Superior temporal gyrus (tissue), 1 donor: Measurements from ENCODE around the gene LASP1.

Source experiments
- DNase-seq: peaks from one replicate; pipeline ENCODE4 v3.0.0-alpha.2; 2016; ENCODE audit errors: extremely low spot score

LASP1 gene

GRCh38 chr17:38870259-38871165 is 654 bp downstream of the LASP1 start:
- no peak for DNase-seq

- DNase-seq, result no peak
Observed at GRCh38 chr17:38871247-38872015, 1.6 kb downstream of the LASP1 start.

- no peak for DNase-seq
Observed at GRCh38 chr17:38872027-38872511, 2.2 kb downstream of the LASP1 start.

- no peak for DNase-seq
Observed at GRCh38 chr17:38872671-38873385, 3.0 kb downstream of the LASP1 start.

GRCh38 chr17:38873640-38874380 is 4.0 kb downstream of the LASP1 start:
- DNase-seq, result no peak

- DNase-seq, result no peak
Observed at GRCh38 chr17:38874505-38875400, 4.9 kb downstream of the LASP1 start.

- DNase-seq, result no peak
Observed at GRCh38 chr17:38875477-38876075, 5.7 kb downstream of the LASP1 start.

- no peak for DNase-seq
Observed at GRCh38 chr17:38877130-38877851, 7.4 kb downstream of the LASP1 start.

- no peak for DNase-seq
Observed at GRCh38 chr17:38879878-38880665, 10.2 kb downstream of the LASP1 start.

GRCh38 chr17:38881600-38882191 is 11.8 kb downstream of the LASP1 start:
- no peak for DNase-seq

GRCh38 chr17:38882870-38883269 is 13.0 kb downstream of the LASP1 start:
- no peak for DNase-seq

- DNase-seq, result no peak
Observed at GRCh38 chr17:38883592-38884526, 14.0 kb downstream of the LASP1 start.

- no peak for DNase-seq
Observed at GRCh38 chr17:38885044-38885727, 15.3 kb downstream of the LASP1 start.

- DNase-seq, result peak; percentile 74
Observed at GRCh38 chr17:38885728-38886642, 16.1 kb downstream of the LASP1 start.

- no peak for DNase-seq
Observed at GRCh38 chr17:38886643-38887010, 16.8 kb downstream of the LASP1 start.
